Measurements from ENCODE around the gene CDC37L1. TPM values are rescaled to one million over a fixed set of nuclear protein-coding genes. Genes with fewer than 3 reads are reported as not detected.

The CDC37L1 gene
- total and polyA plus RNA-seq, 2 of the 8 experiments (the other 6 are each of a cell fraction or from before 2014, with no cell fraction given) = 4.6 to 23.8 TPM

GRCh38 chr9:4755026-4755609 is 75.7 kb downstream of the CDC37L1 start:
- Histone ChIP-seq H2BK5ac (ENCODE audit: low read depth, low read length) (no peak overlapping the region), H2BK12ac (ENCODE audit: low read depth, low read length) (no peak overlapping the region), H4K5ac (ENCODE audit: insufficient read length, low read depth, low read length) (no peak overlapping the region), H3K18ac (ENCODE audit: extremely low read depth, low read length) (no peak overlapping the region), H3K4ac (replicated peaks; ENCODE audit: insufficient read length, low read depth, low read length) (no peak overlapping the region), H2BK120ac (replicated peaks; ENCODE audit: low read depth, low read length) (no peak overlapping the region), H3K56ac (replicated peaks; ENCODE audit: insufficient read length, low read depth, low read length) (no peak overlapping the region), H3K79me1 (ENCODE audit: low read depth, low read length) (no peaks in the 10 kb centered on the region), H2BK15ac (ENCODE audit: low read length) (no peak overlapping the region), H3K27ac (ENCODE audit: low read depth, low read length) (no peak overlapping the region), H3K36me3 (ENCODE audit: control insufficient read depth in 2 of 4, insufficient read depth in 4 of 4, low read length in 3 of 4) (no peaks in the 10 kb centered on the region), H3K4me2 (ENCODE audit: insufficient read depth in 1 of 2, low read depth in 2 of 2, low read length in 2 of 2) (no peak overlapping the region), H3K23ac (ENCODE audit: insufficient read length) (no peak overlapping the region), H2AFZ (ENCODE audit: low read length) (no peak overlapping the region), H3K14ac (ENCODE audit: insufficient read length) (no peak overlapping the region), H4K8ac (ENCODE audit: extremely low read depth, insufficient read depth, low read length) (no peak overlapping the region), H3K9ac (replicated peaks in 1 of 4; ENCODE audit: extremely low read depth in 1 of 4, low read depth in 3 of 4, low read length in 3 of 4) (no peak overlapping the region), H2AK5ac (ENCODE audit: low read depth, low read length) (no peak overlapping the region), H4K20me1 (replicated peaks in 1 of 2; ENCODE audit: control insufficient read depth in 1 of 2, insufficient read depth in 2 of 2, low read length in 2 of 2) (no peaks in the 10 kb centered on the region), H3K4me3 (ENCODE audit: extremely low read depth in 1 of 4, insufficient read depth in 2 of 4, low read depth in 3 of 4, low read length in 4 of 4) (no peak overlapping the region), H3K79me2 (ENCODE audit: control insufficient read depth in 1 of 2, insufficient read depth in 2 of 2, low read length in 2 of 2) (no peaks in the 10 kb centered on the region), H3K27me3 (replicated peaks in 1 of 4; ENCODE audit: control insufficient read depth in 3 of 4, extremely low read depth in 1 of 4, insufficient read depth in 3 of 4, low read length in 3 of 4) (no peaks in the 10 kb centered on the region), H3K23me2 (ENCODE audit: low read depth, low read length) (no peaks in the 10 kb centered on the region), H4K91ac (replicated peaks; ENCODE audit: insufficient read length, low read length) (no peak overlapping the region), H3K9me3 (ENCODE audit: insufficient read depth in 2 of 2, low read depth in 1 of 2, low read length in 1 of 2) (no peaks in the 10 kb centered on the region), H3K4me1 (replicated peaks in 1 of 4; ENCODE audit: control insufficient read depth in 3 of 4, insufficient read depth in 4 of 4, low read length in 3 of 4) (no peaks in the 10 kb centered on the region), H2BK20ac (ENCODE audit: low read length) (no peak overlapping the region)
- ChIA-PET POLR2A (ENCODE audit: partially characterized antibody) (interaction anchor here (1.0 kb wide), 1 partner anchor 14 kb away, joined by 3 read pairs; no protein-coding TSS in a partner anchor), CTCF (ENCODE audit: partially characterized antibody) (interaction anchor here (0.6 to 1.8 kb wide), 9 partner anchors 11 to 573 kb away, joined by 3 to 8 read pairs (median 3); no protein-coding TSS in a partner anchor)
- FAIRE-seq = no peak
- no peak for TF ChIP-seq EGR1 (IDR thresholded peaks at IDR 0.05; ENCODE audit: borderline replicate concordance, low read depth, low read length)
- no peak for TF ChIP-seq FOSL1 (IDR thresholded peaks at IDR 0.05; ENCODE audit: insufficient read depth, low read depth, low read length)
- no peak for TF ChIP-seq TAF7 (optimal IDR thresholded peaks at IDR 0.05; ENCODE audit: borderline replicate concordance, low read depth, low read length)
- no peak for TF ChIP-seq TEAD4 (IDR thresholded peaks at IDR 0.05; ENCODE audit: low read depth, low read length)
- no peak for TF ChIP-seq SIX5 (IDR thresholded peaks at IDR 0.05; ENCODE audit: low read depth, low read length)
- TF ChIP-seq TBP (IDR thresholded peaks at IDR 0.05; ENCODE audit: low read depth, low read length) = no peak
- no peak for TF ChIP-seq CHD2 (IDR thresholded peaks at IDR 0.05; ENCODE audit: low read length)
- TF ChIP-seq BACH1 (IDR thresholded peaks at IDR 0.05; ENCODE audit: low read length) = no peak
- no peak for TF ChIP-seq KDM5A (IDR thresholded peaks at IDR 0.05; ENCODE audit: low read length)
- TF ChIP-seq CTCF (IDR thresholded peaks at IDR 0.05; ENCODE audit: control extremely low read depth in 1 of 3, insufficient read depth in 1 of 3, low read depth in 1 of 3, low read length in 3 of 3) = no peak
- no peak for TF ChIP-seq PHF8 (conservative IDR thresholded peaks at IDR 0.05; ENCODE audit: low read depth, low read length)
- TF ChIP-seq POLR2A (IDR thresholded peaks at IDR 0.05; ENCODE audit: control extremely low read depth in 1 of 2, low read depth in 2 of 2, low read length in 2 of 2) = no peak
- TF ChIP-seq POU5F1 (IDR thresholded peaks at IDR 0.05; ENCODE audit: low read depth, low read length) = no peak
- WGBS, 2 experiments (ENCODE audit: extremely low coverage in 1 of 2, insufficient coverage in 1 of 2, insufficient read length in 1 of 2, insufficient replicate concordance in 2 of 2, low coverage in 1 of 2, low lambda C conversion rate in 2 of 2, missing lambda C conversion rate in 1 of 2) = 75% methylated on average over 5 of the region's 5 CpGs; no CpG with 5 or more reads in 1 of the 2 experiments
- DNase-seq (ENCODE audit: low read depth in 1 of 2, low spot score in 2 of 2) = no peak
